Measurements from ENCODE around the gene WDR26.
"Not testable (repeated sequence)": the region's sequence is repeated elsewhere in the genome, so short reads cannot be mapped to it uniquely, and the experiment has no call there.

Gene WDR26

DNA sequence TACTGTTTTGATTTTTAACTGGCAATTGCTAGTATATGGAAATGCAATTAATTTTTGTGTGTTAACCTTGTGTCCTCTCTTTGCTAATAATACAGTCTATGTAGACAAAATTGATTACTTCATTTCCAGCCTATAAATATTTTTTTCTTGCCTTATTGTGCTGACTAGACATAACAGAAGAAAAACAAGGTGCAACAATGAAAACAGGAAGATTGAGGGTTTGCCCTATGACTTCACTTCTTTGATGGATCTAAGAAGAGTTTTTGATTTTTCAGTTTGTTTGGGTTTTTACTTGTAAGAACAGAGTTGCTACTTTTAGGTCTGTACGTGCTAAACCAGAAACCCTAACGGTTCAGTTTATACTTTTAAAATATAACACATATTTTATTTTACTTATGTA is 86.5 kb downstream of the WDR26 start:
- no peak for DNase-seq (ENCODE audit: low read depth in 2 of 2)

DNA sequence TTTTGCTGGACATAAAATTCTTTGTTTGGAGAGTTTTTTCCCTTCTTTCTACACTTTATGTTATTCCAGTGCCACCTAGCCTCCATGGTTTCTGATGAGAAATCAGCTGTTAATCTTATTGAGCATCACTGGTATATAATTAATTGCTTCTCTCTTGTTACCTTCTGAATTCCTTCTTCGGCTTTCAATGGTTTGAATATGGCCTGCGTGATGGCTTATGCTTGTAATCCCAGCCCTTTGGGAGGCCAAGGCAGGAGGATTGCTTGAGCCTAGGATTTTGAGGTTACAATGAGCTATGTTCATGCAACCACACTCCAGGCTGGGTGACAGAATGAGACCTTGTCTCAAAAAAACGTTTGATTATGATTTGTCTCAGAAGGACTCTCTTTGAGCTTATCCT is 90.9 kb downstream of the WDR26 start:
- DNase-seq (ENCODE audit: low read depth in 2 of 2): no peak

DNA sequence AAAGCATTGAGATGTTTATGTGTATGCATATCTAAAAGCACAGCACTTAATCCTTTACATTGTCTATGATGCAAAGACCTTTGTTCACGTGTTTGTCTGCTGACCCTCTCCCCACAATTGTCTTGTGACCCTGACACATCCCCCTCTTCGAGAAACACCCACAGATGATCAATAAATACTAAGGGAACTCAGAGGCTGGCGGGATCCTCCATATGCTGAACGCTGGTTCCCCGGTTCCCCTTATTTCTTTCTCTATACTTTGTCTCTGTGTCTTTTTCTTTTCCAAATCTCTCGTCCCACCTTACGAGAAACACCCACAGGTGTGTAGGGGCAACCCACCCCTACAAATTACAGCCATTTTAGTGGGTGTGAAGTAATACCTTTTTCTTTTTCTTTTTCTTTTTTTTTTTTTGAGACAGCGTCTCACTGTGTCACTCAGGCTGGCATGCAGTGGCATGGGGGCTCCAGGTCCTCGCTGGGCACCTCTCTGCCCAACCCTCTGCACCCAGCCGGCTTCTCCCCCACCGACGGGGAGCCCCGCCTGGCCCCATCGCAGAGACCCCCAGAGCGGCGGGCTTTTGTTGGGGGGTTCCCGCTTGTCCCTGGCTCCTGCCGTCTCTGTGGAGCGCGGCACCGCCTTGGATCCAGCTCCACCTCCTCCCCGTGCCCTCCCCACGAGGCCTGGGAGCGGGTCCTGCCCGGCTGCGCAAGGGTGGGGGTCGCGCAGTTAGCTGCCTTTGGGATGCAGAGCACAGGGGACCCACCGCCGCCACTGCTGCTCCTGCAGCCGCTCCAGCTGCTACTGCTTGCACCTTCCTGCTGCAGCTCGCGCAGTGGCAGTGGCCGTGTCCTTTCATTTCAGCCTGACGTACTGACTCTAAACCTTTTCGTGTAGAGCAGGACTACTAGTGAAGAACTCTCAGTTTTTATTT is 93.9 kb downstream of the WDR26 start:
- DNase-seq (ENCODE audit: low read depth in 2 of 2): not testable (repeated sequence)

DNA sequence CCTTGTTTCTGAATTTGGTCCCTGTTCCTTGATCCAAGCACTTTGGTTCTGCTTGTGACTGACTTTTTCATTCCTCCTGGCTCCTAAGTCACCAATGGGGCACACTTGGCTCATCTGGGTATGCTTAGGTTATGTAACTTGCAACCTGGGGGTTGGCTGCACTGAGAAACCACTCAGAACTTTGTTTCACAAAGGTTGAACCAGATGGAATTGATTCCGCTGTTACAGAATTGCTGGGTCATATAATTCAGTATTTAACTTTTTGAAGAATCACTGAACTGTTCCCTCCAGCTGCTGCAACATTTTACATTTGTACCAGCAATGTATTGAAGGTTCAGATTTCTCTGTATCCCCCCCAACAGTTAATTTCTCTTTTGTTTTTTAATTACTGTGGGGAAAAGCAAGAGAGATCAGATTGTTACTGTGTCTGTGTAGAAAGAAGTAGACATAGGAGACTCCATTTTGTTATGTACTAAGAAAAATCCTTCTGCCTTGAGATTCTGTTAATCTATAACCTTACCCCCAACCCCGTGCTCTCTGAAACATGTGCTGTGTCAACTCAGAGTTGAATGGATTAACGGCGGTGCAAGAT is 95.1 kb downstream of the WDR26 start:
- DNase-seq (ENCODE audit: low read depth in 2 of 2): no peak

DNA sequence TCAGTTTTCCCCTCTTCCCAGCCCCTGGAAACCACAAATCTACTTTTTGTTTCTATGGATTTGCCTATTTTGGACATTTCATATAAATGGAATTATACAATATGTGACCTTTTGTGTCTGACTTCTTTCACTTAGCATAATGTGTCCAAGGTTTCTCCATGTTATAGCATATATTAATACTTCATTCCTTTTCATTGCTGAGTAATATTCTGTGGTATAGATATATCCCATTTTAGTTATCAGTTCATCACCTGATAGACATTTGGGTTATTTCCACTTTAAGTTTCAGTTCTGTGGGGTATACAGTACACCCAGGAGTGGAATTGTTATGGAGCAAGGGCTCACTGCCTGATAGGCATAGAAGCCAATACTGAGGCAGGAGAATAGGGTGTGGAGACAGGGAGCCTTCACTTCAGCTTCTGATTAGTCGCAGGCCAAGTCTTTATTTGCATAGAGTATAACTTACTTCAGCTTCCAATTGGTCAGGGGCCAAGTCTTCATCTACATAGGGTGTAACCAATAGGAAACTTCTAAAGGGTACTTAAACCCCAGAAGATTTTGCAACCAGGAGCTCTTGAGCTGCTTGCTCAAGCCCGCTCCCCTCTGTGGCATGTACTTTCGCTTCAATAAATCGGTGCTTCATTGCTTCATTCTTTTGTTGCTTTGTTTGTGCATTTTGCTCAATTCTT is 96.3 kb downstream of the WDR26 start:
- no peak for DNase-seq (ENCODE audit: low read depth in 2 of 2)
